Measurements from ENCODE around the gene PFKFB4. TPM values are rescaled to one million over a fixed set of nuclear protein-coding genes. Genes with fewer than 3 reads are reported as not detected.
"Not testable (repeated sequence)": the region's sequence is repeated elsewhere in the genome, so short reads cannot be mapped to it uniquely, and the experiment has no call there.

PFKFB4 gene
- total RNA-seq, 2 donors from 2014 or later, result 12.6 to 19.0 TPM

DNA sequence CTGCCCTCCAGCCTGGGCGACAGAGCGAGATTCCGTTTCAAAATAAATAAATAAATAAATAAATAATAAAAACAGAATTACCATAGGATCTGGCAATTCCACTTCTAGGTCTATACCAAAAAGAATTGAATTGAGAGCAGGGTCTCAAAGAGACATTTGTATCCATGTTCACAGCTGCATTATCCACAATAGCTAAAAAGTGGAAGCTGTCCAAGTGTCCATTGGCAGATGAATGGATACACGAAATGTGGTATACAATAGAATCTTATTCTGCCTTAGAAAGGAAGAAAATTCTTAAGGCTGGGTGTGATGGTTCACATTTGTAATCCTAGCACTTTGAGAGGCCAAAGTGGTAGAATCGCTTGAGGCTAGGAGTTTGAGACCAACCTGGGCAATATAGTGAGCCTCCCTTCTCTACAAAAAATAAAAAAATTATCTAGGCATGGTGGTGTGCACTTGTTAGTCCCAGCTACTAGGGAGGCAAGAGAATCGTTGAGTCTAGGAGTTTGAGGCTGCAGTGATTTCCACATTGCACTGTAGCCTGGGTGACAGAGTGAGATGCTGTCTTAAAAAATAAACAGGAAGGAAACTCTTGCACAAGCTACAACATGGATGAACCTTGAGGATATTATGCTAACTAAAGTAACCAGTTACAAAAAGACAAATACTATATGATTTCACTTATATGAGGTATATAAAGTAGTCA, 24.2 kb downstream of the PFKFB4 start:
- no peak overlapping the region for H3K27ac ChIP-seq (ENCODE audit: low read depth, low read length)
- Mint-ChIP-seq H3K27me3 (ENCODE audit: insufficient read depth) (no peaks in the 10 kb centered on the region), H3K27ac (no peak overlapping the region), H3K4me1 (no peaks in the 10 kb centered on the region), H3K4me3 (no peak overlapping the region), H3K9me3 (no peaks in the 10 kb centered on the region), H3K36me3 (ENCODE audit: low read depth) (peaks cover 31% of the 10 kb centered on the region)
- 93 to 100% methylated on average over 2 to 3 of the region's 6 CpGs for WGBS, 2 experiments (ENCODE audit: insufficient coverage in 1 of 2, insufficient read length in 1 of 2)
- no peak overlapping the region for H3K9ac ChIP-seq (ENCODE audit: extremely low read depth, low read length, poor library complexity, severe bottlenecking)
- DNase-seq, result no peak
- H3K4me3 ChIP-seq (ENCODE audit: low read length), result no peak overlapping the region
- no peaks in the 10 kb centered on the region for H3K36me3 ChIP-seq (ENCODE audit: control insufficient read depth, insufficient read depth, low read length)
- H3K9me3 ChIP-seq (ENCODE audit: control insufficient read depth, low read length), result no peaks in the 10 kb centered on the region
- H3K4me1 ChIP-seq (ENCODE audit: control insufficient read depth, insufficient read depth, low read length), result no peaks in the 10 kb centered on the region
- TF ChIP-seq, protein P1, sequence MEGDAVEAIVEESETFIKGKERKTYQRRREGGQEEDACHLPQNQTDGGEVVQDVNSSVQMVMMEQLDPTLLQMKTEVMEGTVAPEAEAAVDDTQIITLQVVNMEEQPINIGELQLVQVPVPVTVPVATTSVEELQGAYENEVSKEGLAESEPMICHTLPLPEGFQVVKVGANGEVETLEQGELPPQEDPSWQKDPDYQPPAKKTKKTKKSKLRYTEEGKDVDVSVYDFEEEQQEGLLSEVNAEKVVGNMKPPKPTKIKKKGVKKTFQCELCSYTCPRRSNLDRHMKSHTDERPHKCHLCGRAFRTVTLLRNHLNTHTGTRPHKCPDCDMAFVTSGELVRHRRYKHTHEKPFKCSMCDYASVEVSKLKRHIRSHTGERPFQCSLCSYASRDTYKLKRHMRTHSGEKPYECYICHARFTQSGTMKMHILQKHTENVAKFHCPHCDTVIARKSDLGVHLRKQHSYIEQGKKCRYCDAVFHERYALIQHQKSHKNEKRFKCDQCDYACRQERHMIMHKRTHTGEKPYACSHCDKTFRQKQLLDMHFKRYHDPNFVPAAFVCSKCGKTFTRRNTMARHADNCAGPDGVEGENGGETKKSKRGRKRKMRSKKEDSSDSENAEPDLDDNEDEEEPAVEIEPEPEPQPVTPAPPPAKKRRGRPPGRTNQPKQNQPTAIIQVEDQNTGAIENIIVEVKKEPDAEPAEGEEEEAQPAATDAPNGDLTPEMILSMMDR (conservative IDR thresholded peaks at IDR 0.05), result no peak
- no peaks in the 10 kb centered on the region for H3K27me3 ChIP-seq (ENCODE audit: control insufficient read depth, insufficient read depth, low read length, poor library complexity, severe bottlenecking)

DNA sequence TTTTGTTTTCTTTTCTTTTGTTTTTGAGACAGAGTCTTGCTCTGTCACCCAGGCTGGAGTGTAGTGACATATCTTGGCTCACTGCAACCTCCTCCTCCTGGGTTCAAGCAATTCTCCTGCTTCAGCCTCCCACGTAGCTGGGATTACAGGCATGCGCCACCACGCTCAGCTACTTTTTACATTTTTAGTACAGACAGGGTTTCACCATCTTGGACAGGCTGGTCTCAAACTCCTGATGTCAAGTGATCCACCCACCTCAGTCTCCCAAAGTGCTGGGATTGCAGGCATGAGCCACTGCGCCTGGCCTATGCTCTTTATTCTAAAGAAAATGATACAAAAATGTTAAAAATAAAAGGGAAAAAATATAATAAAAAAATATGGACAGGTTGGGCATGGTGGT, 25.9 kb downstream of the PFKFB4 start:
- peaks cover 29% of the 10 kb centered on the region for H3K36me3 Mint-ChIP-seq (ENCODE audit: low read depth)
- H3K27ac ChIP-seq (ENCODE audit: low read depth, low read length); H3K36me3 ChIP-seq (ENCODE audit: control insufficient read depth, insufficient read depth, low read length); H3K27me3 ChIP-seq (ENCODE audit: control insufficient read depth, insufficient read depth, low read length, poor library complexity, severe bottlenecking); H3K4me1 Mint-ChIP-seq; H3K27ac Mint-ChIP-seq; H3K4me3 ChIP-seq (ENCODE audit: low read length); H3K27me3 Mint-ChIP-seq (ENCODE audit: insufficient read depth); H3K9me3 Mint-ChIP-seq; H3K4me3 Mint-ChIP-seq; H3K9me3 ChIP-seq (ENCODE audit: control insufficient read depth, low read length); DNase-seq; H3K9ac ChIP-seq (ENCODE audit: extremely low read depth, low read length, poor library complexity, severe bottlenecking); H3K4me1 ChIP-seq (ENCODE audit: control insufficient read depth, insufficient read depth, low read length): not testable (repeated sequence)
- WGBS, 2 experiments (ENCODE audit: insufficient coverage in 1 of 2, insufficient read length in 1 of 2), result 90 to 94% methylated on average over 3 to 4 of the region's 4 CpGs

- TF ChIP-seq, protein P1 (conservative IDR thresholded peaks at IDR 0.05), result no peak
- no peaks in the 10 kb centered on the region for H3K9me3 Mint-ChIP-seq
- Histone ChIP-seq H3K27ac (ENCODE audit: low read depth, low read length) (no peak overlapping the region), H3K9ac (ENCODE audit: extremely low read depth, low read length, poor library complexity, severe bottlenecking) (no peak overlapping the region), H3K4me1 (ENCODE audit: control insufficient read depth, insufficient read depth, low read length) (no peaks in the 10 kb centered on the region), H3K27me3 (ENCODE audit: control insufficient read depth, insufficient read depth, low read length, poor library complexity, severe bottlenecking) (no peaks in the 10 kb centered on the region), H3K9me3 (ENCODE audit: control insufficient read depth, low read length) (no peaks in the 10 kb centered on the region), H3K4me3 (ENCODE audit: low read length) (no peak overlapping the region), H3K36me3 (ENCODE audit: control insufficient read depth, insufficient read depth, low read length) (no peaks in the 10 kb centered on the region)
- 91 to 100% methylated on average over 1 to 3 of the region's 3 CpGs for WGBS, 2 experiments (ENCODE audit: insufficient coverage in 1 of 2, insufficient read length in 1 of 2)
- DNase-seq, result no peak
- H3K27me3 Mint-ChIP-seq (ENCODE audit: insufficient read depth), result no peaks in the 10 kb centered on the region
- no peak overlapping the region for H3K27ac Mint-ChIP-seq
- peaks cover 22% of the 10 kb centered on the region for H3K36me3 Mint-ChIP-seq (ENCODE audit: low read depth)
- H3K4me3 Mint-ChIP-seq, result no peak overlapping the region
- H3K4me1 Mint-ChIP-seq, result no peaks in the 10 kb centered on the region
These were observed 27.8 kb downstream of the PFKFB4 start for GRCh38 chr3:48528754-48529153.

GRCh38 chr3:48528048-48528447, 28.6 kb downstream of the PFKFB4 start:
- H3K4me3 ChIP-seq (ENCODE audit: low read length), result no peak overlapping the region
- DNase-seq, result no peak

More at GRCh38 chr3:48528048-48528447, 28.6 kb downstream of the PFKFB4 start:
- Histone ChIP-seq H3K4me1 (ENCODE audit: control insufficient read depth, insufficient read depth, low read length) (no peaks in the 10 kb centered on the region), H3K27me3 (ENCODE audit: control insufficient read depth, insufficient read depth, low read length, poor library complexity, severe bottlenecking) (no peaks in the 10 kb centered on the region), H3K27ac (ENCODE audit: low read depth, low read length) (no peak overlapping the region), H3K9ac (ENCODE audit: extremely low read depth, low read length, poor library complexity, severe bottlenecking) (no peak overlapping the region), H3K9me3 (ENCODE audit: control insufficient read depth, low read length) (no peaks in the 10 kb centered on the region), H3K36me3 (ENCODE audit: control insufficient read depth, insufficient read depth, low read length) (no peaks in the 10 kb centered on the region)
- WGBS, 2 experiments (ENCODE audit: insufficient coverage in 1 of 2, insufficient read length in 1 of 2), result 95 to 99% methylated on average over 9 of the region's 9 CpGs
- Mint-ChIP-seq H3K27ac (no peak overlapping the region), H3K4me3 (no peak overlapping the region), H3K27me3 (ENCODE audit: insufficient read depth) (no peaks in the 10 kb centered on the region), H3K4me1 (no peaks in the 10 kb centered on the region), H3K36me3 (ENCODE audit: low read depth) (peaks cover 19% of the 10 kb centered on the region), H3K9me3 (no peaks in the 10 kb centered on the region)
- TF ChIP-seq, protein P1 (conservative IDR thresholded peaks at IDR 0.05), result no peak

Data from endodermal cell (in vitro differentiated cells).